SU-DHL-6 (cell line): Measurements from ENCODE around the gene MROH2A.

Source experiments
- CTCF ChIP-seq: fragments of 200-600 bp; sonication (generic); IDR thresholded peaks from one replicate; pipeline ENCODE4 v1.5.1; 2017; ENCODE audit warnings: antibody characterized with exemption, mild to moderate bottlenecking, low read length, moderate library complexity; ENCODE audit not compliant: insufficient read depth, poor library complexity, severe bottlenecking
- EZH2phosphoT487 ChIP-seq: fragments of 200-600 bp; sonication (generic), shearing (Covaris generic); conservative IDR thresholded peaks from 2 replicates; pipeline ENCODE4 v1.6.1; 2018; ENCODE audit warnings: mild to moderate bottlenecking, antibody characterized with exemption, low read length, moderate library complexity, mixed read lengths

DNA sequence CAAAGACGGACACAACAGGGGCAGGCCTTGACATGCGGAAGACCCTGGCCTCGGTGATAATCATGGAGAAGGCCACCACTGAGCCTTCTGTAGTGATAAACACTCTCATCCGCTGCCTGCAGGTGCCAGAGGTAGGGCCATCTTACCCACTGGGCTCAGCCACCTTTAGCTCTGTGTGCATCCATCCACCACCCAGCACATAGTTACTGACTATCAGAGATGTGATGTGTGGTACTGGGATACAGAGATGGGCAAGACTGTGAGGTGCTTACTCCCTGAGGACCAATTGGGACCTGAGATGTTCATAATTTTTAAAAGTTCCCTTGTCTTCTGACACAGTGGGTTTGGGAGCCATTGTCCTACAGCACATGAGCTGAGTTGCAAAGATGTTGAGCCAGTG, 1.6 kb downstream of the MROH2A start:
- TF ChIP-seq CTCF (no peak), EZH2phosphoT487 (no peak)
